Stimulated activated CD8-positive, alpha-beta memory T cell treated with anti-CD3 and anti-CD28 coated beads, Interleukin-15, amount 100 ng/mL, for 4 hours (primary cell): ENCODE data around the gene SORCS3.
"Not testable (repeated sequence)": the region's sequence is repeated elsewhere in the genome, so short reads cannot be mapped to it uniquely, and the experiment has no call there.

Experiments used
- DNase-seq, 2 donors: peaks; one replicate each; pipeline ENCODE4 v3.0.0-alpha.2; 2020; ENCODE audit warnings: low read depth in 2 of 2

Gene SORCS3

GRCh38 chr10:104690959-104691358, 49.9 kb downstream of the SORCS3 start:
- DNase-seq = no peak

- no peak for DNase-seq
These were observed 53.0 kb downstream of the SORCS3 start for GRCh38 chr10:104694074-104694473.

- not testable (repeated sequence) for DNase-seq
These were observed 62.2 kb downstream of the SORCS3 start for GRCh38 chr10:104703262-104703661.

- no peak for DNase-seq
These were observed 65.8 kb downstream of the SORCS3 start for GRCh38 chr10:104706886-104707285.

- DNase-seq = no peak
These were observed 66.7 kb downstream of the SORCS3 start for GRCh38 chr10:104707602-104708459.

GRCh38 chr10:104711302-104711721, 70.2 kb downstream of the SORCS3 start:
- no peak for DNase-seq

GRCh38 chr10:104730593-104730992, 89.5 kb downstream of the SORCS3 start:
- not testable (repeated sequence) for DNase-seq

- no peak for DNase-seq
These were observed 90.1 kb downstream of the SORCS3 start for GRCh38 chr10:104731192-104731591.

GRCh38 chr10:104732222-104732621, 91.1 kb downstream of the SORCS3 start:
- DNase-seq = no peak

- no peak for DNase-seq
These were observed 93.3 kb downstream of the SORCS3 start for GRCh38 chr10:104734433-104734832.

- no peak for DNase-seq
These were observed 94.1 kb downstream of the SORCS3 start for GRCh38 chr10:104735036-104735756.

GRCh38 chr10:104735757-104736391, 94.8 kb downstream of the SORCS3 start:
- no peak for DNase-seq

- DNase-seq = no peak
These were observed 100.0 kb downstream of the SORCS3 start for GRCh38 chr10:104741127-104741526.

- DNase-seq = no peak
These were observed 103.0 kb downstream of the SORCS3 start for GRCh38 chr10:104744052-104744451.

GRCh38 chr10:104750291-104750690, 109.2 kb downstream of the SORCS3 start:
- no peak for DNase-seq

GRCh38 chr10:104762793-104763192, 121.7 kb downstream of the SORCS3 start:
- no peak for DNase-seq

GRCh38 chr10:104766341-104766740, 125.3 kb downstream of the SORCS3 start:
- no peak for DNase-seq

- DNase-seq = no peak
These were observed 126.2 kb downstream of the SORCS3 start for GRCh38 chr10:104767282-104767681.

GRCh38 chr10:104767745-104768144, 126.7 kb downstream of the SORCS3 start:
- DNase-seq = no peak

GRCh38 chr10:104773105-104773504, 132.0 kb downstream of the SORCS3 start:
- DNase-seq = no peak

- no peak for DNase-seq
These were observed 133.1 kb downstream of the SORCS3 start for GRCh38 chr10:104774234-104774633.

- no peak for DNase-seq
These were observed 136.2 kb downstream of the SORCS3 start for GRCh38 chr10:104777086-104777799.
